NCI-H2107 (cell line): ENCODE data around the gene NKD1.

ENCODE experiments used
- DNase-seq: peaks from one replicate; lab custom pipeline; 2025; lab: John Stamatoyannopoulos, UW

NKD1 gene

DNA sequence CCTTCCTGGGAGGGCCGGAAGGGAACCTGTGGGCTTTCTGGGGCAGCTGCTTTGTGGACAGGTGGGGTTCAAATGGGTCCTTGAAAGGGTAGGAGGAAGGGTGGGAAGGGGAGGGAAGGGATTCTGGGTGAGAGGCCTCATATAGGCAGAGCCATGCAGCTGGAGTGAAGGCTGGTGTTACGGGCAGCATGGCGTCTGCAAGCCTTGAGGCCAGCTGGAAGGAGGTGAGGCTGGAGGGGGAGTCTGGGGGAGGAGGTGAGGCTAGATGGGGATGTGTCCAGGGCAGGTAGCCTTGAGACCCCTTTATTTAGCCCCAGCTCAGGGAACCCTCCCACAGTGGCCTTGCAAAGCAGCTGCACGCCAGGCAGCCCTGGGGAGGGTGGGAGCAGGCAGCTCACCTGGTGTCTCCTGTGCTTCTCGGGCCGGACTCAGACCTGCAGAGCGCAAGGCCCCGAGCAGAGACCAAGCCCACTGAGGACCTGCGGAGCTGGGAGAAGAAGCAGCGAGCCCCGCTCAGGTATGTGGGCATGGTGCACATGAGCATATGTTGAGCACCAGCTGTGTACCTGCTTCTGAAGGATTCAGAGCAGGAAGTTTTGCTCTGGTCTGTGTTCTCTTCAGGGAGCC is 82.3 kb downstream of the NKD1 start:
- no peak for DNase-seq

DNA sequence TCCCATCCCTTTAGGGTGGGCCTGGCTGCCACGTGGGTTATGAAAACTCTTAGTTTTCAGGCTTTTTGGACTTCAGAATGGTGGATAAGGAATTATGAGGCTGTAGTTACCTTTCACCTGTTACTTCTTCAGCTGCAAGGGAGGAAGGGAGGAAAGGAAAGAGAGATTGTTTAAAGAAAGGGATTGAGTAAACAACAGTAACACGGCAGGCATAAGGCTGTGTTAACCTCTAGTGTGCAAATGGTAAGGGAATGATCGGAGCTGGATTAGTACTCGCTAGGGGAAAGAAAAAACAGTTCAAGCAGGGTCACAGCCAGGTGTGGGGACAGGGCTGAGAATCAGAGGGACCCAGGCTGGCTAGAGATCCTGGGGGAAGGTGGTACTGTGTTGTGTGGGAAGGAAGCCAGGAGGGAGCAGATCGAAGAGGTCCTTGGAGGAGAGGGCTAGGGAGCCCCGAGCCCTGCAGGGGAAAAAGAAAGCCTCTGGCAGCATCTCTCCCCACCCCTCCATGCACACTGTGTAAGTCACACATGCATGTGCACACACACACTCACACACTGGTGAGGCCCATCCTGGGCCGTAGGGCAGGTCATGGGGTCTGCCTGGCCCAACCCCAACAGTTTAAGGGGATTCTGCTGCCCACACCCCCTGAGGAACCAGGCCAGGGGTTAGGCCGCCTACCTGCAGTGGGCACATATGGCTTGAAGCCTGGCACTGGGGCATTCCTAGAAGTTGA is 83.2 kb downstream of the NKD1 start:
- no peak for DNase-seq

DNA sequence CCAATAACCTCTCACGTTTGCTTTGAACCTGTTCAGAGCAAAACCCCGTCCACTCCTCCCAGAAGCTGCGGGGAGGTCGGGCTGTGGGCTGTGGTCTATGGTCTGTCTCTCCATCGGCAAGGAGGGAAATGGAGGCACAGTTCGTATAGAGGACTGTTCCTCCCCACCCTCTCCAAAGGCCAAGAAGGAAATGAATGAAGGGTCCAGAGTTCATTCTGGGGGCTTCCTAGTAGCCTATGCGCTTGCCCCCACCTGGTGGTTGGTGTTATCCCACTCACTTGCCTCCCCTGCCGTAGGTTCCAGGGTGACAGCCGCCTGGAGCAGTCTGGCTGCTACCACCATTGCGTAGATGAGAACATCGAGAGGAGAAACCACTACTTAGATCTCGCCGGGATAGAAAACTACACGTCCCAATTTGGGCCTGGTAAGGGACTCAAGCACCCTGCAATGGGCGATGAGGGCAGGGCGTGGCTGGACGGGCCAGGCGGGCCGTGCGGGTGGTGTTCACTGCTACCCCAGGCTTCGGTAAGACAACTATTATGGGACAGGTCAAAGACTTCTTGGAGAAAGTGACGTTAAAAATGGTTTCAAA is 83.9 kb downstream of the NKD1 start:
- DNase-seq, result no peak

DNA sequence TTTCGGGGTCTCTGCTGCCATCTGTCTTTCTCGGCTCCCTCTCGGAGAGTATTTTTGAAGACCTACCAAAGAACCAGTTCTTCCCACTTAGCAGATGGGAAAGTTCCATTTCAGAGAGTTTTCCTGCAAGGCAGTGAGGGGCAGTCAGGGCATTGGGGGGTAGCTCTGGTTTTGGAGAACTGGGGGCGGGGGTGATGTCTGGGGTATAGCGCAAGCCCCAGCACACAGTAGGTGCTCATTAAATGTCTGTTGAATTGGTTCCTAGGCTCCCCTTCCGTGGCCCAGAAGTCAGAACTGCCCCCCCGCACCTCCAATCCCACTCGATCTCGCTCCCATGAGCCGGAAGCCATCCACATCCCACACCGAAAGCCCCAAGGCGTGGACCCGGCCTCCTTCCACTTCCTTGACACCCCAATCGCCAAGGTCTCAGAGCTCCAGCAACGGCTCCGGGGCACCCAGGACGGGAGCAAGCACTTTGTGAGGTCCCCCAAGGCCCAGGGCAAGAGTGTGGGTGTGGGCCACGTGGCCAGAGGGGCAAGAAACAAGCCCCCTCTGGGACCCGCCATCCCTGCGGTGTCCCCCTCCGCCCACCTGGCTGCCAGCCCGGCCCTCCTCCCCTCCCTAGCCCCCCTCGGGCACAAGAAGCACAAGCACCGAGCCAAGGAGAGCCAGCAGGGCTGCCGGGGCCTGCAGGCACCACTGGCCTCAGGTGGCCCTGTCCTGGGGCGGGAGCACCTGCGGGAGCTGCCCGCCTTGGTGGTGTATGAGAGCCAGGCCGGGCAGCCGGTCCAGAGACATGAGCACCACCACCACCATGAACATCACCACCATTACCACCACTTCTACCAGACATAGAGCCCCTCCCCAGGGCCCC is 85.0 kb downstream of the NKD1 start:
- no peak for DNase-seq

DNA sequence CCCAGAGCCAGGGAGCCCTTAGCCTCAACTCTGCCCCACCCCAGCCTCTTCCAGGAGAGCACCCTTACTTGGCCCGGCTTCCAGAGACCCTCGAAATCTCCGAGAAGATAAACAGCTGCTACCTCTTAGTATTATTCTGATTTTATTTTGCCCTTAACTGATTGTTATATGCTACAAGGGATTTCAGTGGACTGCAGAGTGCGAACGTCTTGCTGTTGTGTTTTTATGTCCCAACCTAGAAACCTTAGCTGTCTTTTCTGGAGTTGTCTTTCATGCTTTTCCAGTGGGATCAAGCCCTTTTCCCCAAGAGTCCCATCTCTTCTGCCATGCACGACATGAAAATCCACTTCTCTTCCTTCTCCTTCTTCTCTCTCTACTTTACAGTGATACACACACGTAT is 85.9 kb downstream of the NKD1 start:
- no peak for DNase-seq

DNA sequence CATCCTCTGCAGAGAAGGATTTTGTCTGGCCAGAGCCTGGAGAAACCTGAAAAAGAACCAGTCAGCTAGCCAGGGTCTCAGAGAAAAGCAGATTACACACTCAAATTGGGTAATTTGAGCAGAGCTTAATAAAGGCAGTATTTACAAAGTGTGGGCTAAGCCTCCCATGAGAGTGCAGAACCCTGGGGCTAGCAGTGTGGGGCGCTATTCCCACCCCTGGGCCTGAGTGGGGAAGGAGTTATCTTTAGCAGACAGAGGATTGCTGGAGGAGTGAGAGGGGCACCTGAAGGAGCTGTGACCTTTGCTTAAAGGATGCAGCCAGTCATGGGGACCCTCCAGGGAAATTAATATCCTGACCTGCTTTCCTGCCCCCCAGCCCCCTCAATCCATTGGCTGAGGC is 86.8 kb downstream of the NKD1 start:
- no peak for DNase-seq

DNA sequence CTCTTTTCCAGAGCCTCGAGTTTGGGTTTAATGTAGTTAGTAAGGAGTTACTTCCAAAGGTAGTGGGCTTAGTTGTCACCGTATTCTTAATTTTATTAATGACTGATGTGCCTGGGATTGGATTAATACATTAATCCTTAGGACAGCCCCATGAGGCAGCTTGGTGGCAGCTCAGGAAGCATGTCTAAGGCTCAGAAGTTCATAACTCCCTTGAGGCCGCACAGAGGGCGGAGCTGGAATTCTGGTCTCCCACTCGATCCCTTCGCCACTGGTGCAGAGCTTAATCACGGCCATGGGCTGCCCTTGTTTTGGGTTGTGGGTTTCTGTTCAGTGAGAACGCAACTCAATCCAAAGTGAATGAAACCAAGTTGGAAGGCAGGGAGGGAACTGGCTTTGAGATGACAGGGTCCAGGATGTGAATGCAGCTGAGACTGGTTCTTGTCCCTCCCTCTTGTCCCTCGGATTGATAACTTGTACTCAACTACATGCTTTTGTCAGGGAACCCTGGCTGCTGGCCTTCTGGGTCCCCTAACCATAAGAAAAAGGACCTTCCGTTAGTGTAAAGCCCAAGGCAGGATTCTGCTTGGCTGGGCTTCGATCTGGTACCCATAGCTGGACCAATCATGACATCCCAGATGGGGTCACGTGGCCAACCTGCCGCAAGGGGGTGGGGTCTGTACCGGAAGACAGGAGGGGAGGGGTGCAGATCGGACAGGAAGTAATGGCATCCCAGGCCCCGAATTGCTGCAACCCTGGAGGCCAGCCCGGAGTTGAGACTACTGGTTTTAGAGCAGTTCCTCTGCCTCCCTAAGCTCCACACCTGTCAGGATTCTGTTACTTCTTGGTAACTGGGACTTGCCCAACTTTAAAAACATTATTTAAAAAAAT is 87.6 kb downstream of the NKD1 start:
- DNase-seq, result no peak

DNA sequence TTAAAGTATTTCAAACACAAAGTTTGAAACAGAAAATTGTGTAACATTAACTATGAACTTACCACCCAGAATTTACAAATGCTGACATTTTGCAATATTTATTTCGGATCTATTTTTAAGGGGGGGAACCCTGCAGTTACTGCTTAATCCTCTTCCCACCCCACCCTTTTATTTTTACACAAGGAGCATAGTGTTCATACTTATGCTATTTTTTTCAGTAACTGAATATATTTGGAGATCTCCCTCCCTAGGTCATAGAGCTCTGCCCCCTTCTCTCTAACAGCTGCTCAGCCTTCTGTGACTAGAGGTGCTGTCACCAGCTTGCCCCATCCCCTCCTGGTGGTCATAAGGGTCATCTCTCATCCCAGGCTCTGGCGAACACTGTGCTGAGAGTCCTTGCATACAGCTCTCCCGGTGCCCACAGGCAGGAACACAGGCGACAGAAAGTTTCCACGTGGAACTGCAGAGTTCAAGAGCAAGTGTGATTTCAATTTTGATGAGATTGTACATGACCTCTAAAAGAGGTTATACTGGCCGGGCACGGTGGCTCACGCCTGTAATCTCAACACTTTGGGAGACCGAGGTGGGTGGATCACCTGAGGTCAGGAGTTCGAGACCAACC is 88.7 kb downstream of the NKD1 start:
- no peak for DNase-seq

DNA sequence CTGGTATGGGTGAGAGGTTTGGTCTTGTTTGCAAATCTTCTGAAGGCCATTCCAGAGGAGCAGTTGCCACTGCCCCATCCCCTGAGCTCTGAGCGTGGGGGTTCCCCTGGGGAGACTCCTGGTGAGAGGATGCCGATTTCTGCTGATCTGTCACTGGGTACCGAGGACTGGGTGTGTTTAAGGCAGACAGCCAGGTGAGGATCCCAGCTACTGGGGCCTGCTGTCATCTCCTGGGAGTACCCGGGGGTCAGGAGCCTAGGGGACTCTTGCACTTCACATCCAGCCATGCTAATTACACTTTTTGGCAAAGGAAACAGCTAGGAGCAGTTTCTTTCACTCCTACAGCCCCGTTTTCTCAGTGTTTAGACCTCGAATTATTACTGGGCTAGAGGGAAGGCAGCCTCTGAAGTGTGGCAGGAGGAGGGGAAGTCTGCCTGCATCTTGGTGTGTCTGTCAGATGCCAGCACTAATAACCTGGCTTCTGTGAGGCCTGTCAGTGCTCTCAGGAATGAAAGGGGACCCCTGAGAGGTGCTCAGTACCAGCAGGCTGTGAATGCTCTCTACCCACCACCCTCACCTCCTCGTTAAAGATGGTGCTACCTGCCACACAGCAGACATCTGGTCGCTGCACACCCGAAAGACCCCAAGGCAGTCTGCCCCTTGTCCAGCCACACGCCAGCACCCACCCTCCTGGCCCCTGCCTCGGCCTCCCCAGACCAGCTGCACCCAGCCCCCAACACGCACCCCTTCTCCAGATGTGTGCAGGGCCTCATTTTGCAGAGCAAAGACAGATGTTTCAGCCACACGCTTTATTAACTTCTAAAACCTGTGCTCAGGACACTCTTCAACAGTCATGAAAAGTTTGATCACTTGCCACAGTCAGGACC is 89.8 kb downstream of the NKD1 start:
- DNase-seq, result no peak

DNA sequence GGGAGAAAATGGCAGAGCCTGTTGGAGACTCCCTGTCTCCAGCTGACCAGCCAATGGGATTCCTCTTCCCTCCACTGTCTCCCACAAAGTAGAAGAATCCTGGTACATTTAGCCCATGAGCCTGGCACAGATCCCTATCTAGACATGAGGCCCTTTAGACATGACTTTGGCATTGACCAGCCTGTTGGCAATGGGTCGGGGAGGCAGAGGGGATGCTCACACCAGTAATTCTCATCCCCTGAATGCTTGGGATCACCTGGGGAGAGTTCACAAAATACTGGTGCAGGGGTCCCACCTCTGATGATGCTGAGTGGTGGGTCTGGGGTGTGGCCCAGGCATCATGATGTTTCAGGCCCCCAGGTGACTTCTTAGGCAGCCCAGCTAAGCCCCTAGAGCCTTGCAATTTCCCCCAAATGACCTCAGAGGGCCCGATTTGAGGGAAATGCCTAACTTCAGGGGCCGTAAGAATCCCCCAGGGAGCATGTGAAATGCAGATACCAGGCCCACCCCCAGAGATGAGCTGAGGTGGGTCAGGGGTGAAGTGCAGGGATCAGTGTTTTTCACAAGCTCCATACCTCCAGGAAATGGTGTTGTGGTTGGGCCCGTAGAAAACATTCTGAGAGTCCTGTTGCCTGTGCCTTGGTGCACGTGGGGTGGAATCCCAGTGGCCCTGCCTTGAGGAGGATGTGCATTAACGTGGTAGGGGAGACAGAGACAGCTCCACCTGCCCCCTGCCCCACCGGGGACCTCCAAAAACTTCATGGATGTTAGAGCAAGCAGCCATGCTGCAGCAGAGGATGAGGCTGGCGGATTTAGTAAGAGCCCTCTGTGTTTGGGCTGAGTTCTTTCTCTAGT is 90.8 kb downstream of the NKD1 start:
- no peak for DNase-seq

DNA sequence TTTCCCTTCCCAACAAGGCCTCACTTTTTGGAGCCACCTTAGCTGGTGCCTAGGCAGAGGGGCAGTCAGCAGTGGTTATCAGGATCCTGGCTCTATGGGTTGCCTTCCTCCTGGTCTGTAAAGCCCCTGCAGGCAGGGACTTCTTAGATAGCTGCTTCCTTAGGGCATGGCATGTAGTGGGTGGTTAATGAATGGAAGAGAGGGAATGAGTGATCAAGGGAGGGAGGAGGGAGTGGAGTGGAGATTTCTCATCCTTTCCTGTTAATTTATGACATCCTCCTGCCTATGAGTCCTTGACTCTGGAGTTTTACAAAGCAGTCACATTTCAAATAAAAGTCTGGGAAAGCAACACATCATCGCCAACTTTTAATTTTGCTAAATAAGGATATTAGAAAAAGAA is 92.2 kb downstream of the NKD1 start:
- no peak for DNase-seq

DNA sequence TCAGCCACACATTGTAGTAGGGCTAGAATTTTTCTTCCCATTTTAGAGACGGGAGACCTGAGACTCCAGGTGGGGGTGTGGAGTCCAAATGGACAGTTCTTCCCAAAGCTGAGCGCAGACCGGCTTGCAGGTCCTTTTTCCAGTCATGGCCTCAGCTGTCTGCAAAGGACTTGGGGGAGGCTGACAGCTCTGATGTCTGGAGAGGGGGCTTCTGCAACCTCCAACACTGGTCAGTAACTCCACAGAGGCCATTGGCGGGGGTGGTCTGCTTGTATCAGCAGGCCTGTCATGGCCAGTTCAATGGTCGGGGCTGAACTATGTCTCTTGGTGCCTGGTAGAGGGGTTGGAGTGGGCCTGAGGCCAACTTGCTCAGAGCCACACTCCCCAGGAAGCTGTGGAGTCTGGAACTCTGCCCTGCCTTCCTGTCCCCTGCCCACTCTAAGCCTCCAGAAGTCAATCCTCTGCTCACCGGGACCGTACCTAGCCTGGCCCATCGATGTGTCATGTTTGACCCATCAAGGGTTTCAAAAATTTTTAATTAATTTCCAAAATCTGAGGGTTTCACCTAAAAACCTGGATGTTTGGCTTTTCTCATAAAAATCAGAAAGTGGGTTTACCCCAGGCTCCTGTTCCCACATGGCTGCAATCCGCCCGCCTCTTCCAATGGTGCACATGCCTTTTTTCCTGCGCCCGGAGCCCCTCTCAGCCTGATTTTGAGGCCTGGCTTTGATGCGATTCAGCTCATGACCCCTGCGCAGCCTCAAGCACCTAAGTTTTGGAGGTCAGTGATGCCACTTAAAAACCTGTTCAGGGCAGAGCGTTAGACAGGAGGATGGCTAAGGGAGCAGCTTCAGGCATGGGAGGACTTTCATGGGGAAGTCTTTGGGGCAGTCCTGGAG is 93.0 kb downstream of the NKD1 start:
- DNase-seq, result no peak

DNA sequence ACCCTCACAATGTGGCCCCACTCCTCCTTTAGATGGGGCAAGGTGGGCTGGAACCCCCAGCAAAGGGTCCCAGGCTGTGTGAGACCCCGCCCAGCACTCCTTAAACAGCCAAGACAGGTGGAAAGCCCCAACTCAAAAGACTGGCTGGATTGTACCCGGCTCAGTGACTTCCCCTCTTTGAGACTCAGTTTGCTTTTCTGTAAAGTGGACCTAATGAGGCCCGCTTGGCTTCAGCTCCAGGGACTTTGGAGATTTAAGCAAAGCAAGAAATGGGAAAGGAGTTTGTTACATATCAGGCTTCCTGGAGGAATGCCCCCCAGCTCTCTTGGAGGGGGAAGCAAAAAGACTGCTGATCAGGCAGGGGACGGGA is 93.6 kb downstream of the NKD1 start:
- DNase-seq, result no peak

DNA sequence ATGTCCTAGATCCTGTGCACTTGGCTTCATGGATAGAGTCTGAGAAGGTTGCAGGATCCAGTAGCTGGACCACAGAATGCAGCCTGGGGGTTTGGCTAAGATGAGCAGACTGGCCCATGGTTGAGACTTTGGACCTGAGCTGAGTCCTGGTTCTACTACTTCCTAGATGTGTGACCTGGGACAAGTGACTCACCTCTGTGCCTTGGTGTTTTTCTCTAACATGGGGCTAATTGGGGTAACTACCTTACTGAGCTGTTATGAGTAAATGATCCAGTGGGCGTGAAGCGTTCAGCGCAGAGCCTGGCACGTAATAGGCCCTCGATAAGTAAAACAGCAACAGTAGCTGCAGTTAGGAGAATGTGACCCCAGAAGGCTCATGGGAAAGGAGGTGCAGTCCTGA is 94.2 kb downstream of the NKD1 start:
- no peak for DNase-seq

DNA sequence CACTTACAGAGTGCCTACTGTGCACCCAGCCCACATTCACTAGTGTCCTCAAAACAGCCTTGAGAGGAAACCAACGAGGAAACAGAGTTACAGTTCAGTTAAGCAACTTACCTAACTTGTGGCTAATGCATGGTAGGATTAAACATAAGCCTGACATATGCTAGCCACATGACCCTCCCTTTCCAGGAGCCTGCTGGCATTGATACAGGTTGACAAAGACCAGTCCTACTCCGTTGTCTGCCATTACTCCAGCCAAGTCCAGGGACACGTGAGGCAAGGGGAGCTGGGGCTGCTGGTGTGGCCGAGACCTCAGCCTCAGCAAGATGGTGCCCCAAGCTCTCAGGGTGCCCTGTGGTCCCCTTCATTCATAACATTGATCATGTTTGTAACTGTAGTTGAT is 95.0 kb downstream of the NKD1 start:
- DNase-seq, result no peak

DNA sequence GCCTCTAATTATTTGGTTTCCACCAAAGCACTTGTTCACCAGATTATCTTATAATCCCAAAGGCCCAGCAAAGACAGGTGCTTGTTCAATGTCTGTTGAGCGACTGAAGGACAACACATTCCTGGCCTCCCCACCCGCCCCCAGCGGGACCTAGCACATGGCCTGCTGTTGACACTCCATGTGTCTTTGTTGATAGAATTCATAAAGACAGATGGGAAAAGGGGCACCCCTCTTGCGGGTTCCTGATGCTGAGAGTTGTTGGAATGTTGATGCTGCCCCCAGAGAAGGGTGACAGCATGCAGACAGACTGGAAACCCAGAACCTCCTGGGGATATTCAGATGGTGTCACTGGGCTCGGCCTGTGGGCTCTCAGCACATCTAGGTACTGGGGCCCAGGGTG is 96.0 kb downstream of the NKD1 start:
- DNase-seq, result no peak

DNA sequence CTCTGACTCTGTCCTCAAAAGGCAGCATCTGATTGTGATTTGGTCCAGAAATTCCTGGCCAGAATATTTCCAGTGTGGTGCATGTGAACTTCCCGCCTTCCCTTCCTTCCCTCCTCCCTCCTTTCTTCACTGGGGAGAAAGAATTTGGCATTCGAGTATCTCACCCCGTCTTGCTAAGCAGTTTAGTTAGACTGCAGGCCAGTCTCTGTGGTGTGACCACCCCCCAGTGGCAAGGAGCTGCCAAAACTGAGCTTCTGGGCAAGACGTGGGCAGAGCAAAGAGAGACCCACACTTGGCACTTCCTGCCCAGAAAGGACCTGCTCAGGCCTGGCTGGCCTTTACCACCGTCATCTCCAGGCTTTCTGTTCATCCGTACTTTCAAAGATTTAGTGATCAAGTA is 96.5 kb downstream of the NKD1 start:
- no peak for DNase-seq

DNA sequence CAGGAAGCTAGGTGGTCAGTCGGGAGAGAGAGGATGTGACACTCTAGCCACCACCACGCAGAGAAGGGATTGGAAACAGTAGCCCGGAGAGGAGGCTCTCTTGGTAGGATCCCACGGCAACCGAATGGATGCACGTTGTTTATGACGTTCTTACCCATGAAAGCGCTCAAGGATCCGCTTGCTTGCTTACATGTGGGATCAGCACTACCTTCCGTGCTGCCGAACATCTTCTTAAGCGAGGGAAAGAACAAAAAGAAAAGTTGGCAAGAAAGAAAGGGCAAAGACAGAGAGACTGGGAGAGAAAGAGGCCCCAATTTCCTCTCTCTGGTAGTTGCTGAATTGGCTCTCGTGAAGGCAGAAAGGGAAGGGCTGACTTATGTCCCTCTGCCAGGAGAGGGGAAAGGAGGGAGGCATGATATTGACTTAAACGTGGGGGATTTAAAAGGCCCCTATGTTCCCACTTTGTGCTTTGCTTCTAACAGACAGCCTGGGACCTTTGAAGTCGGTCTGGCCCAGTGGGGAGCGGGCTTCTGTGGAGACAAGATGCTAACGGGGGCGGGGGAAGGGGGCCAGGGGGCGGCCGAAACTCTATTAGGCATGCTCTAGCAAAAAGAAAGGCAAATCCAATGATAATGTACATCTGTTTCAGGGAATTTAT is 97.5 kb downstream of the NKD1 start:
- DNase-seq, result no peak
